ENCODE data around the gene TULP1.

DNA sequence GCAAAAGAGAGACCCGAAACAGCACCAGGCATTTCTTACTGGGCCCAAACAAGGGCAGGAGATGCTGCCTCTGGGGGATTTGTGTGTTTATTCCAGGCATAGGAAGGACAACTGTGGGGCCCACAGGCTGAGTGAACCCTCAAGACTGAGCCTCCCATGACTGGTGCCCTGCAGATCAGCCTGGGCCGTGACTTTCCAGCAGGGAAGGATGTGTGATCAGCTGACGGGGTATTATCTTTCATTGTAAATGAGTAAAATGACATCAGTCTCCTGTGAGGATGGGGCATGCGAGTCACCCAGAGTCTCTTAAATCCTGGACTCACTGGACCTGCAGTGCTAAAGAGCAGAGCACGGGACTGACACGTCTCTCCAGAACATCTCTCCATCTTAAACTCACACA, 11.9 kb downstream of the TULP1 start:
- TF ChIP-seq POLR2AphosphoS5 (IDR thresholded peaks at IDR 0.05; ENCODE audit: borderline replicate concordance, low read depth, low read length) (no peak), EZH2 (IDR thresholded peaks at IDR 0.05) (no peak), FOXP2 (optimal IDR thresholded peaks at IDR 0.05; ENCODE audit: control extremely low read depth, extremely low read length, insufficient read depth) (no peak)

Data from SK-N-MC (cell line).